Left ventricle myocardium inferior (tissue), 1 donor: ENCODE results near the gene NUCB1. TPM values are rescaled to one million over a fixed set of nuclear protein-coding genes. Genes with fewer than 3 reads are reported as not detected.

Experiments
- DNase-seq: peaks from one replicate; pipeline ENCODE4 v3.0.0-alpha.2; 2020
- H3K27ac ChIP-seq: fragments of 200-600 bp; replicated peaks from 2 replicates; pipeline ENCODE4 v1.8.0; 2021
- H3K27me3 ChIP-seq: fragments of 200-600 bp; 2 replicates; pipeline ENCODE4 v1.8.0; 2021; ENCODE audit warnings: low read depth
- H3K36me3 ChIP-seq: fragments of 200-600 bp; 2 replicates; pipeline ENCODE4 v1.8.0; 2021
- H3K4me1 ChIP-seq: fragments of 200-600 bp; 2 replicates; pipeline ENCODE4 v1.8.0; 2021
- H3K4me3 ChIP-seq: fragments of 200-600 bp; 2 replicates; pipeline ENCODE4 v1.8.0; 2021; ENCODE audit warnings: mild to moderate bottlenecking, moderate library complexity
- H3K9me3 ChIP-seq: fragments of 200-600 bp; replicated peaks from 2 replicates; pipeline ENCODE4 v1.8.0; 2021
- intact Hi-C: fragments of 100-400 bp; cut with micrococcal nuclease; formaldehyde crosslinking; loops from one replicate; pipeline ENCODE4 v1.11.0; 2022
- total RNA-seq: library from RNA; stranded (reverse); fragmentation: NEBNext Ultra II Directional; extraction: Animal tissue kit (Norgen Biotek cat#: 25700); gene quantifications from one replicate; pipeline ENCODE4 v1.2.1, GENCODE V29; 2021
- TF ChIP-seq, protein P1 (sequence below): fragments of 200-600 bp; IDR thresholded peaks from 2 replicates; pipeline ENCODE4 v1.8.0; 2021; ENCODE audit warnings: antibody characterized with exemption, mild to moderate bottlenecking, borderline replicate concordance
- donor health status: DM: no; HTN: yes; CAD: no; lungs with severe emphysema.

The NUCB1 gene
- total RNA-seq, 1 donor from 2014 or later: 221 TPM

GRCh38 chr19:48950830-48951519 lies 50.9 kb downstream of the NUCB1 start:
- TF ChIP-seq, protein P1, sequence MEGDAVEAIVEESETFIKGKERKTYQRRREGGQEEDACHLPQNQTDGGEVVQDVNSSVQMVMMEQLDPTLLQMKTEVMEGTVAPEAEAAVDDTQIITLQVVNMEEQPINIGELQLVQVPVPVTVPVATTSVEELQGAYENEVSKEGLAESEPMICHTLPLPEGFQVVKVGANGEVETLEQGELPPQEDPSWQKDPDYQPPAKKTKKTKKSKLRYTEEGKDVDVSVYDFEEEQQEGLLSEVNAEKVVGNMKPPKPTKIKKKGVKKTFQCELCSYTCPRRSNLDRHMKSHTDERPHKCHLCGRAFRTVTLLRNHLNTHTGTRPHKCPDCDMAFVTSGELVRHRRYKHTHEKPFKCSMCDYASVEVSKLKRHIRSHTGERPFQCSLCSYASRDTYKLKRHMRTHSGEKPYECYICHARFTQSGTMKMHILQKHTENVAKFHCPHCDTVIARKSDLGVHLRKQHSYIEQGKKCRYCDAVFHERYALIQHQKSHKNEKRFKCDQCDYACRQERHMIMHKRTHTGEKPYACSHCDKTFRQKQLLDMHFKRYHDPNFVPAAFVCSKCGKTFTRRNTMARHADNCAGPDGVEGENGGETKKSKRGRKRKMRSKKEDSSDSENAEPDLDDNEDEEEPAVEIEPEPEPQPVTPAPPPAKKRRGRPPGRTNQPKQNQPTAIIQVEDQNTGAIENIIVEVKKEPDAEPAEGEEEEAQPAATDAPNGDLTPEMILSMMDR: no peak
- DNase-seq: no peak
- H3K9me3 ChIP-seq: no peaks in the 10 kb centered on the region
- no peaks in the 10 kb centered on the region for H3K36me3 ChIP-seq
- H3K27me3 ChIP-seq: no peaks in the 10 kb centered on the region
- H3K4me3 ChIP-seq: no peak overlapping the region
- H3K27ac ChIP-seq: no peak overlapping the region
- intact Hi-C loops: loop anchor here (10.0 kb wide), 1 partner anchor 46 kb away; the partner anchor contains the start of gene NUCB1
- peaks cover 19% of the 10 kb centered on the region for H3K4me1 ChIP-seq

DNA sequence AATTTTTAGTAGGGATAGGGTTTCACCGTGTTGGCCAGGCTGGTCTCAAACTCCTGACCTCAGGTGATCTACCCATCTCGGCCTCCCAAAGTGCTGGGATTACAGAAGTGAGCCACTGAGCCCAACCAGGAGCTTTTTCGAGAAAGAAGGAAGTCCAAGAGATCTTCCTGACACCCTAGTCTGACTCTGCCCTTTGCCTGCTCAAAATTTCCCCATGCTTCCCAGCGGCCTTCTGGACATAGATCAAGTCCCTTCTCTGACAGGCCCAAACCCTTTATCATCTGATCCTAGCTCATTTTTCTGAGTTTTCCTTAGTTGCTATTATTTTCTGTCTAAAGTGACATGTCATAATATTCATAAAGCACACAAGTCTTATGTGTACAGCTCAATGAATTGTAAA lies 53.0 kb downstream of the NUCB1 start:
- Histone ChIP-seq H3K4me1 (peaks cover 24% of the 10 kb centered on the region), H3K9me3 (no peaks in the 10 kb centered on the region), H3K36me3 (peaks cover 3% of the 10 kb centered on the region), H3K4me3 (no peak overlapping the region), H3K27me3 (no peaks in the 10 kb centered on the region), H3K27ac (no peak overlapping the region)
- no peak for DNase-seq
- intact Hi-C loops: loop anchor here (10.0 kb wide), 1 partner anchor 48 kb away; the partner anchor contains the start of gene NUCB1
- TF ChIP-seq, protein P1: no peak

DNA sequence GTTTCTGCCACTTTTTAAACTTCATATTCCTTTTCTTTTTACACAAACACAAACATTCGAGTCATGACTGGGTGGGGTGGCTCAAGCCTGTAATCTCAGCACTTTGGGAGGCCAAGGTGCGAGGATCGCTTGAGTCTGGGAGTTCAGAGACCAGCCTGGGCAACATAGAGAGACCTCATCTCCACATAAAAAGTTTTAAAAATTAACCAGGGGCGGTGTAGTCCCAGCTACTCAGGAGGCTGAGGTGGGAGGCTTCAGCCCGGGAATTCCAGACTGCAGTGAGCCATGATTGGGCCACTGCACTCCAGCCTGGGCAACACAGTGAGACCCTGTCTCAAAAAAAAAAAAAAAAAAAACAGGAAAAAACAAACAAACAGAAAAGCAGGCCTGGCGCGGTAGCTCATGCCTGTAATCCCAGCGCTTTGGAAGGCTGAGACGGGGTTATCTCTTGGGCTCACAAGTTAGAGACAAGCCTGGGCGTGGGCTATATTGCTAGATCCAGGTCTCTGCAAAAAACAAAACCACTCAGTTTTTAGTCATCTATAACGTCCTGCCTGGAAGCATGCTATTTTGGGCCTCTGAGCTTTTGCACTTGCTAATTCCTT lies 54.0 kb downstream of the NUCB1 start:
- Histone ChIP-seq H3K4me3 (peak overlapping the region; percentile 98), H3K9me3 (no peaks in the 10 kb centered on the region), H3K27ac (peak overlapping the region; percentile 92), H3K36me3 (peaks cover 3% of the 10 kb centered on the region), H3K27me3 (no peaks in the 10 kb centered on the region), H3K4me1 (peaks cover 24% of the 10 kb centered on the region)
- TF ChIP-seq, protein P1: no peak
- intact Hi-C loops: loop anchor here (10.0 kb wide), 1 partner anchor 49 kb away; the partner anchor contains the start of gene NUCB1
- DNase-seq: no peak

- no peaks in the 10 kb centered on the region for H3K27me3 ChIP-seq
- peaks cover 3% of the 10 kb centered on the region for H3K36me3 ChIP-seq
- TF ChIP-seq, protein P1: no peak
- peak within 1 kb of the TSS; percentile 98 for H3K4me3 ChIP-seq
- H3K9me3 ChIP-seq: no peaks in the 10 kb centered on the region
- intact Hi-C loops: loop anchor here (10.0 kb wide), 1 partner anchor 50 kb away; the partner anchor contains the start of gene NUCB1
- H3K4me1 ChIP-seq: peaks cover 24% of the 10 kb centered on the region
- H3K27ac ChIP-seq: peak within 1 kb of the TSS; percentile 92
- peak; percentile 97 for DNase-seq
Measured at GRCh38 chr19:48954595-48955307, 54.6 kb downstream of the NUCB1 start, which contains the start of gene BAX. BAX (plus strand) TSS chr19:48954875; CDS start chr19:48954929, 54 bp downstream.

DNA sequence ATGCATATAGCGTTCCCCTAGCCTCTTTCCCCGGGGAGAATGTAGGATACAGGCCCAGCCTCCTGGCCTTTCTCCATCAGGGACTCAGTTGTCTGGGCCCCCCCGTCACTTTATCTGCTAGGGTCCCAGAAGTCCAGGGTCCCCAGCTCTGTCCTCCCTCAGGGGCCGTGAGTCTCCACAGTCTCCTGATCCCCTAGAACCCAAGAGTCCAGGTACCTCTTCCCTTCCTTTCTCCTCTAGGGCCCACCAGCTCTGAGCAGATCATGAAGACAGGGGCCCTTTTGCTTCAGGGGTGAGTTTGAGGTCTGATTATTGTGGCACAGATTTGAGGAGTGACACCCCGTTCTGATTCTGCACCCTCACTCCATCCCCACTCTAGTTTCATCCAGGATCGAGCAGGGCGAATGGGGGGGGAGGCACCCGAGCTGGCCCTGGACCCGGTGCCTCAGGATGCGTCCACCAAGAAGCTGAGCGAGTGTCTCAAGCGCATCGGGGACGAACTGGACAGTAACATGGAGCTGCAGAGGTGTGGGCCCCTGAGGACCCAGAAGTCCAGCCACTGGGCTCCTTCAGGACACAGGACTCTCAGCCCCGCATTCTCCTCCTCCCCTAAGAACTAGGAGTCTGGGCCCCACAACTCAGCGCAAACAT lies 55.3 kb downstream of the NUCB1 start:
- DNase-seq: no peak
- peaks cover 24% of the 10 kb centered on the region for H3K4me1 ChIP-seq
- no peaks in the 10 kb centered on the region for H3K27me3 ChIP-seq
- H3K9me3 ChIP-seq: no peaks in the 10 kb centered on the region
- H3K4me3 ChIP-seq: peak overlapping the region; percentile 98
- TF ChIP-seq, protein P1: no peak
- peaks cover 3% of the 10 kb centered on the region for H3K36me3 ChIP-seq
- peak overlapping the region; percentile 92 for H3K27ac ChIP-seq
- intact Hi-C loops: loop anchor here (10.0 kb wide), 1 partner anchor 51 kb away; the partner anchor contains the start of gene NUCB1
